Measurements from ENCODE around the gene AHNAK2. TPM values are rescaled to one million over a fixed set of nuclear protein-coding genes. Genes with fewer than 3 reads are reported as not detected.
A peak's percentile ranks its signal among the peaks of the same experiment; 100 is the strongest.

The AHNAK2 gene
- total RNA-seq, 4 donors from 2014 or later, result 44.9 to 175 (median 71.7) TPM

DNA sequence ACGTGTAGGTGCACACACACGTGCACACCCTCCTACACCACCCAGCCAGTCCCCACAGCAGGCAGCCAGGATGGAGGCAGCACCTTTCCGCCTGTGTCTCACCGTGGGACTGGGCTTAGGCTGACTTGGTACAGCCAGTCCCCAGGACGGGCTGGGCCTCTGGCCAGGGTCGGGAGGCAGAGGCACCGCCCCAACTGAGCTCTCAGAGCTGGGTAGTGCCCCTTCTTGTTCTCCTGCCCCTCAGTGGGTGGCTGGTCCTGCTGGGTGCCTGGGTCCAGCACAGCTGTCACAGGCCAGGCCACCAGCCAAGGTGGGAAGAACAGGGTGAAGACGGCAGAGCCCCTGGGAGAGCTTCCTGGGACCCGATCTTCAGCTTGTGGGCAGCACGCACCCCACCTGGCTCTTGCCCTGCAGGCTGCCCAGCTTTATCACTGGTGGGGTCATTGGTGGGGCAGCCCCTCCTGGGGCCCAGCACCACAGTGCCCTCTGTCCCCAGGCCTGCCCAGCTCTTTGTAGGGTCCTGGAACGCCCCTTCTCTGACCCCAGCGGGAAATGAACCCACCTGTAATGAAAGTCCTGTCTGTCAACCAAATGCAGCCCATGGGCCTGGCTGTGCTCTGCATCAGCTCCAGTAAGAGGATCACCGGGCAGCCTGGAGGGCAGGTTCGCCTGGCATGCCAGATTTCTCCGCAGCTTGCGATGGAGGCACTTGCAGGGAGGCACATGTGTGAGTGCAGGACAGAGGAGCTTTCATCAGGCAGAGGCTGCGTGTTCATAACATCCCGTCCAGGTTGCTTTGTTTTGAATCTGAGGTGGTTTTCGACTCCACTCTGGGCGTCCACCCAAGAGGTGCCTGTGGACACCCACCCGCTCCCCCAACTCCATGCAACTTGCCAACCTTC lies 28.0 kb upstream of the AHNAK2 start:
- Histone ChIP-seq H3K4me3 (no peak overlapping the region), H3K27me3 (no peaks in the 10 kb centered on the region), H3K9me3 (no peaks in the 10 kb centered on the region), H3K4me1 (no peaks in the 10 kb centered on the region), H3K36me3 (no peaks in the 10 kb centered on the region), H3K27ac (no peak overlapping the region)
- TF ChIP-seq POLR2A (IDR thresholded peaks at IDR 0.05), result no peak
- TF ChIP-seq, protein P1, sequence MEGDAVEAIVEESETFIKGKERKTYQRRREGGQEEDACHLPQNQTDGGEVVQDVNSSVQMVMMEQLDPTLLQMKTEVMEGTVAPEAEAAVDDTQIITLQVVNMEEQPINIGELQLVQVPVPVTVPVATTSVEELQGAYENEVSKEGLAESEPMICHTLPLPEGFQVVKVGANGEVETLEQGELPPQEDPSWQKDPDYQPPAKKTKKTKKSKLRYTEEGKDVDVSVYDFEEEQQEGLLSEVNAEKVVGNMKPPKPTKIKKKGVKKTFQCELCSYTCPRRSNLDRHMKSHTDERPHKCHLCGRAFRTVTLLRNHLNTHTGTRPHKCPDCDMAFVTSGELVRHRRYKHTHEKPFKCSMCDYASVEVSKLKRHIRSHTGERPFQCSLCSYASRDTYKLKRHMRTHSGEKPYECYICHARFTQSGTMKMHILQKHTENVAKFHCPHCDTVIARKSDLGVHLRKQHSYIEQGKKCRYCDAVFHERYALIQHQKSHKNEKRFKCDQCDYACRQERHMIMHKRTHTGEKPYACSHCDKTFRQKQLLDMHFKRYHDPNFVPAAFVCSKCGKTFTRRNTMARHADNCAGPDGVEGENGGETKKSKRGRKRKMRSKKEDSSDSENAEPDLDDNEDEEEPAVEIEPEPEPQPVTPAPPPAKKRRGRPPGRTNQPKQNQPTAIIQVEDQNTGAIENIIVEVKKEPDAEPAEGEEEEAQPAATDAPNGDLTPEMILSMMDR (IDR thresholded peaks at IDR 0.05), result no peak
- intact Hi-C loops (cut with DNase I; ENCODE audit: low total_unique reads), result no loop called here
- DNase-seq, result no peak

DNA sequence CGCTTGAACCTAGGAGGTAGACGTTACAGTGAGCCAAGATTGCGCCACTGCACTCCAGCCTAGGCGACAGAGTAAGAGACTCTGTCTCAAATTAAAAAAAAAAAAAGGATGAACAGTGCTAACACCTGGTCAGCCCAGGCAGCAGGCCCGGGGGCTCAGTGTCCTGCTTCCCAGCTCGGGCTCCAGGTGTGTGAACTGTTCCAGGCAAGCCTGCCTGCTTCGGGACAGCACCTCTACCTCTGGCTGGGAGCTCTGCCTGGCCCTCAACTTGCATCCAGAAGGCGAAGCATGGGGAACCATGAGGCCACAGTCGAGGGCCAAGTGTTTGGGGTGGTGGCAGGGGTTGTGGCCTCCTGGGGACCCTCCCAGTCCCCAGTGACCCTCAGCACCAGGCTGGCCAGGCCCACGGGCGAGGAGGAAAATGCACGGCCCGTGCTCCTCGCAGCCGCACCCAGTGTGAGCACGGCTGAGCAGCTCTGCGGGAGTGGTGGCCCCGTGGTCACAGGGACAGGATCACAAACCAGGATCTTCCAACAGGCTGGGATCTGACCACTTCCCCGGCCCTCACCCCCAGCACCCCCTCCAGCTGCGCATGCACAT lies 27.3 kb upstream of the AHNAK2 start:
- Histone ChIP-seq H3K27ac (no peak overlapping the region), H3K27me3 (no peaks in the 10 kb centered on the region), H3K9me3 (no peaks in the 10 kb centered on the region), H3K36me3 (no peaks in the 10 kb centered on the region), H3K4me3 (no peak overlapping the region), H3K4me1 (no peaks in the 10 kb centered on the region)
- TF ChIP-seq POLR2A (IDR thresholded peaks at IDR 0.05), result no peak
- TF ChIP-seq, protein P1 (IDR thresholded peaks at IDR 0.05), result no peak
- DNase-seq, result no peak
- intact Hi-C loops (cut with DNase I; ENCODE audit: low total_unique reads), result no loop called here

DNA sequence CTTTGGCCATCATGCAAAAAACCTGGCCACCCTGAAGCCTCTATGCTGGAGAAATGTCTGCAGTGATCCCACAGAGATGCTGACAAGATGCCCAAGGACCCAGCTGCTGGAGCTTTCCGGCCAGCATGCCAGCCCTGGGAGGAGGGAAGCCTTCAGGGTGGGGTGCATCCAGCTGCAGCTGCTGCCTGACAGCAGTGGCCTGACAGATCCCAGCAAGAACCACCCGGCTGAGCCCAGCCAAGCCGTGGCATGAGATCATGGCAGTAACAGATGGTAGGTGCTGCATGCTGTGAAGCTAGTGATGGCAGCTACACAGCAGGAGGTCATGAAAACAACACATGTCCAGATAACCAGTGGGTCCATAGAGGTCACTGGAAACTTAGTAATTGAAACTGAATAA lies 21.2 kb upstream of the AHNAK2 start:
- Histone ChIP-seq H3K4me3 (no peak overlapping the region), H3K27ac (no peak overlapping the region), H3K36me3 (no peaks in the 10 kb centered on the region), H3K4me1 (no peaks in the 10 kb centered on the region), H3K27me3 (no peaks in the 10 kb centered on the region), H3K9me3 (no peaks in the 10 kb centered on the region)
- no peak for TF ChIP-seq POLR2A (IDR thresholded peaks at IDR 0.05)
- TF ChIP-seq, protein P1 (IDR thresholded peaks at IDR 0.05), result no peak
- intact Hi-C loops (cut with DNase I; ENCODE audit: low total_unique reads), result no loop called here
- DNase-seq, result no peak

DNA sequence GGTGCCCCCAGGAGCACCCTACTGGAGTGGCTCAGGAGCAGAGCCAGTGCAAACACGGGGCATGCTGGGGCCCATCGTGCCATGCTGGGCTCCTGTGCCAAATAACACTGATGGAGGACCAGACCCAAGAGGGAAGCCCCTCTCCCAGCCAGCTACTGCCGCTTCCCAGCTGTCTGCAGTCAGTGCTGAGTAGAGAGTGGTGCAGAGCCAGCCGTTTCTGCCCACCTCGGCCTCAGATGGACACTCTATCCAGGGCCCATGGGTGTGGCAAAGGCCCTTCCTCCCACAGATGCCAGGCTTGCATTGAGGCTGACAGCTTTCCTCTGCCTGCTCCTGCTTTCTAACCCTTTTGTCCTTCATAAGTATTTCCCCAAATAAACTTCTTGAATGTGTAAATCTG lies 20.6 kb upstream of the AHNAK2 start:
- Histone ChIP-seq H3K4me3 (no peak overlapping the region), H3K9me3 (no peaks in the 10 kb centered on the region), H3K27me3 (no peaks in the 10 kb centered on the region), H3K27ac (no peak overlapping the region), H3K36me3 (no peaks in the 10 kb centered on the region), H3K4me1 (no peaks in the 10 kb centered on the region)
- intact Hi-C loops (cut with DNase I; ENCODE audit: low total_unique reads), result no loop called here
- no peak for DNase-seq
- TF ChIP-seq, protein P1 (IDR thresholded peaks at IDR 0.05), result no peak
- TF ChIP-seq POLR2A (IDR thresholded peaks at IDR 0.05), result no peak

DNA sequence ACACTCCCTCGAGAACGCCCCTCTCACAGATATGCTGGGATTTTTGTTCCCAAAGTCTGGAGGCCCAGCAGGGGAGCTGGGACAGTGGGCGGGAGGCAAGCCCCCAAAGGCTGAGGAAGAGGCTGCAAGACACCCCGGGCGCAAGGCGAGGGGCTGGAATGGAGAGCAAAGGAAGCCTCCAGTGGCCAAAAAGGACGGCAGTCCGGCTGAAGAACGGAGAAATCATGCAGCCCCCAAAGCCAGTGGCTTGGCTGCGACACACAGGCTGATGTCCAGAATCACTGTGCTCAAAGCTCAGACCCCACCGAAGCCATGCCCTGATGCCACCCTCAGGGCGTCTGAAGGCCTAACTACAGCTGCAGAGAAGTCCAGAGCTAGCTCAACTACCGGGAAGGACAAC lies 18.3 kb upstream of the AHNAK2 start:
- Histone ChIP-seq H3K36me3 (no peaks in the 10 kb centered on the region), H3K9me3 (no peaks in the 10 kb centered on the region), H3K4me3 (no peak overlapping the region), H3K4me1 (no peaks in the 10 kb centered on the region), H3K27ac (no peak overlapping the region), H3K27me3 (no peaks in the 10 kb centered on the region)
- no peak for TF ChIP-seq POLR2A (IDR thresholded peaks at IDR 0.05)
- TF ChIP-seq, protein P1 (IDR thresholded peaks at IDR 0.05), result no peak
- intact Hi-C loops (cut with DNase I; ENCODE audit: low total_unique reads), result no loop called here
- peak in 1 of 2 donors; percentile 3 for DNase-seq
